A673 (cell line): ENCODE results near the gene KCP.

ENCODE experiments used
- CTCF ChIP-seq: fragments of 300-800, 200-600 bp; sonication (generic); conservative IDR thresholded peaks from 2 replicates; pipeline ENCODE4 v1.5.1; 2017; ENCODE audit warnings: low read depth, mild to moderate bottlenecking, antibody characterized with exemption, low read length, moderate library complexity, mixed read lengths
- EZH2 ChIP-seq: fragments of 200-600 bp; sonication (generic); IDR thresholded peaks from 2 replicates; pipeline ENCODE4 v1.6.1; 2017; ENCODE audit warnings: borderline replicate concordance, low read depth, mild to moderate bottlenecking, mixed read lengths, antibody characterized with exemption, low read length; ENCODE audit not compliant: poor library complexity, severe bottlenecking

GRCh38 chr7:128941946-128942526, 31.5 kb upstream of the KCP start:
- TF ChIP-seq CTCF (no peak), EZH2 (no peak)
